CD4-positive, alpha-beta T cell treated with Interleukin-4 for 1 hour (primary cell): ENCODE results near the gene NOTCH4.
"Not testable (repeated sequence)": the region's sequence is repeated elsewhere in the genome, so short reads cannot be mapped to it uniquely, and the experiment has no call there.

ENCODE experiments used
- DNase-seq, 2 donors: peaks; one replicate each; pipeline ENCODE4 v3.0.0-alpha.2; 2020 to 2022

Gene NOTCH4

GRCh38 chr6:32223258-32224235 is at the start of gene NOTCH4:
TSS of gene NOTCH4 (minus strand) at chr6:32224067. CDS start at chr6:32223928, 139 bp downstream.
- no peak for DNase-seq

- DNase-seq: peak in 1 of 2 donors; percentile 34
Observed at GRCh38 chr6:32271429-32271828, 47.6 kb upstream of the NOTCH4 start.

GRCh38 chr6:32268459-32268858 is 44.6 kb upstream of the NOTCH4 start:
- peak in 1 of 2 donors; percentile 36 for DNase-seq

- DNase-seq: no peak
Observed at GRCh38 chr6:32267035-32267434, 43.2 kb upstream of the NOTCH4 start.

- not testable (repeated sequence) for DNase-seq
Observed at GRCh38 chr6:32257262-32257661, 33.4 kb upstream of the NOTCH4 start.

- peak; percentile 66 to 70 for DNase-seq
Observed at GRCh38 chr6:32255199-32256153, 31.6 kb upstream of the NOTCH4 start.

- no peak for DNase-seq
Observed at GRCh38 chr6:32254761-32255198, 30.9 kb upstream of the NOTCH4 start.

GRCh38 chr6:32252331-32253009 is 28.6 kb upstream of the NOTCH4 start:
- no peak for DNase-seq

- no peak for DNase-seq
Observed at GRCh38 chr6:32249262-32249661, 25.4 kb upstream of the NOTCH4 start.

GRCh38 chr6:32247401-32247800 is 23.5 kb upstream of the NOTCH4 start:
- no peak for DNase-seq

- DNase-seq: peak; percentile 76 to 77
Observed at GRCh38 chr6:32244946-32245398, 21.1 kb upstream of the NOTCH4 start.

- no peak for DNase-seq
Observed at GRCh38 chr6:32244270-32244669, 20.4 kb upstream of the NOTCH4 start.

- DNase-seq: not testable (repeated sequence)
Observed at GRCh38 chr6:32242318-32242813, 18.5 kb upstream of the NOTCH4 start.

GRCh38 chr6:32240686-32241085 is 16.8 kb upstream of the NOTCH4 start:
- DNase-seq: no peak

GRCh38 chr6:32239462-32239861 is 15.6 kb upstream of the NOTCH4 start:
- DNase-seq: no peak

GRCh38 chr6:32234934-32235333 is 11.1 kb upstream of the NOTCH4 start:
- DNase-seq: peak in 1 of 2 donors; percentile 11

- DNase-seq: no peak
Observed at GRCh38 chr6:32226434-32226833, 2.6 kb upstream of the NOTCH4 start.

- no peak for DNase-seq
Observed at GRCh38 chr6:32224696-32225095, 829 bp upstream of the NOTCH4 start.

GRCh38 chr6:32222333-32223230 is 1.3 kb downstream of the NOTCH4 start:
- no peak for DNase-seq

GRCh38 chr6:32220021-32220420 is 3.8 kb downstream of the NOTCH4 start:
- no peak for DNase-seq

- DNase-seq: no peak
Observed at GRCh38 chr6:32218167-32218566, 5.7 kb downstream of the NOTCH4 start.
